Central memory CD8-positive, alpha-beta T cell (primary cell): ENCODE data around the gene CACNA1A.

ENCODE experiments used
- ATAC-seq: fragments of 150-1000 bp; cut with Tn5 transposase; replicated peaks from 2 replicates; pipeline ENCODE4 v1.10.0; 2022; ENCODE audit warnings: mild to moderate bottlenecking, moderate FRiP score, moderate number of reproducible peaks; ENCODE audit not compliant: poor library complexity, severe bottlenecking; ENCODE audit errors: extremely low read depth
- DNase-seq, 2 donors: peaks; one replicate each; pipeline ENCODE4 v3.0.0; 2021; ENCODE audit warnings: low spot score in 2 of 2
- H3K27ac Mint-ChIP-seq: one replicate; pipeline ENCODE4 v1.8.0; 2022; ENCODE audit warnings: low read depth, mild to moderate bottlenecking, moderate library complexity, mixed read lengths
- H3K27me3 Mint-ChIP-seq: one replicate; pipeline ENCODE4 v1.8.0; 2022; ENCODE audit warnings: mixed read lengths
- H3K36me3 Mint-ChIP-seq: one replicate; pipeline ENCODE4 v1.8.0; 2022; ENCODE audit warnings: mild to moderate bottlenecking, moderate library complexity, mixed read lengths; ENCODE audit not compliant: insufficient read depth
- H3K4me1 Mint-ChIP-seq: one replicate; pipeline ENCODE4 v1.8.0; 2022; ENCODE audit warnings: mixed read lengths
- H3K4me3 Mint-ChIP-seq: one replicate; pipeline ENCODE4 v1.8.0; 2022; ENCODE audit warnings: mild to moderate bottlenecking, moderate library complexity, mixed read lengths
- H3K9me3 Mint-ChIP-seq: one replicate; pipeline ENCODE4 v1.8.0; 2022; ENCODE audit warnings: mixed read lengths

The CACNA1A gene

GRCh38 chr19:13401388-13401787 is 104.9 kb downstream of the CACNA1A start:
- DNase-seq (no peak), ATAC-seq (no peak)
- no peak overlapping the region for H3K27ac Mint-ChIP-seq
- H3K36me3 Mint-ChIP-seq: no peaks in the 10 kb centered on the region
- no peaks in the 10 kb centered on the region for H3K4me1 Mint-ChIP-seq
- H3K9me3 Mint-ChIP-seq: no peaks in the 10 kb centered on the region
- peaks cover 44% of the 10 kb centered on the region for H3K27me3 Mint-ChIP-seq
- no peak overlapping the region for H3K4me3 Mint-ChIP-seq

- ATAC-seq (no peak), DNase-seq (no peak)
- H3K9me3 Mint-ChIP-seq: no peaks in the 10 kb centered on the region
- H3K4me3 Mint-ChIP-seq: no peak overlapping the region
- H3K36me3 Mint-ChIP-seq: no peaks in the 10 kb centered on the region
- no peak overlapping the region for H3K27ac Mint-ChIP-seq
- H3K27me3 Mint-ChIP-seq: peaks cover 53% of the 10 kb centered on the region
- no peaks in the 10 kb centered on the region for H3K4me1 Mint-ChIP-seq
These were observed 106.0 kb downstream of the CACNA1A start for GRCh38 chr19:13400296-13400695.

GRCh38 chr19:13399746-13400145 is 106.5 kb downstream of the CACNA1A start:
- no peaks in the 10 kb centered on the region for H3K36me3 Mint-ChIP-seq
- H3K4me1 Mint-ChIP-seq: no peaks in the 10 kb centered on the region
- no peak for ATAC-seq

GRCh38 chr19:13398780-13399726 is 107.2 kb downstream of the CACNA1A start:
- Mint-ChIP-seq H3K9me3 (no peaks in the 10 kb centered on the region), H3K27ac (no peak overlapping the region), H3K4me3 (no peak overlapping the region), H3K27me3 (peaks cover 63% of the 10 kb centered on the region), H3K36me3 (no peaks in the 10 kb centered on the region), H3K4me1 (no peaks in the 10 kb centered on the region)
- no peak for ATAC-seq
- no peak for DNase-seq

More at GRCh38 chr19:13399746-13400145, 106.5 kb downstream of the CACNA1A start:
- no peaks in the 10 kb centered on the region for H3K9me3 Mint-ChIP-seq
- no peak for DNase-seq
- peaks cover 56% of the 10 kb centered on the region for H3K27me3 Mint-ChIP-seq
- no peak overlapping the region for H3K4me3 Mint-ChIP-seq
- no peak overlapping the region for H3K27ac Mint-ChIP-seq

GRCh38 chr19:13398182-13398581 is 108.1 kb downstream of the CACNA1A start:
- no peak overlapping the region for H3K27ac Mint-ChIP-seq
- H3K4me3 Mint-ChIP-seq: no peak overlapping the region
- DNase-seq (no peak), ATAC-seq (no peak)
- H3K9me3 Mint-ChIP-seq: no peaks in the 10 kb centered on the region
- H3K4me1 Mint-ChIP-seq: no peaks in the 10 kb centered on the region
- peaks cover 68% of the 10 kb centered on the region for H3K27me3 Mint-ChIP-seq
- no peaks in the 10 kb centered on the region for H3K36me3 Mint-ChIP-seq

GRCh38 chr19:13396250-13397080 is 109.8 kb downstream of the CACNA1A start:
- H3K27me3 Mint-ChIP-seq: peaks cover 80% of the 10 kb centered on the region

GRCh38 chr19:13382633-13382938 is 123.7 kb downstream of the CACNA1A start:
- no peaks in the 10 kb centered on the region for H3K9me3 Mint-ChIP-seq
- no peak overlapping the region for H3K27ac Mint-ChIP-seq
- no peak for DNase-seq
- peaks cover 7% of the 10 kb centered on the region for H3K27me3 Mint-ChIP-seq
- no peaks in the 10 kb centered on the region for H3K36me3 Mint-ChIP-seq
- no peaks in the 10 kb centered on the region for H3K4me1 Mint-ChIP-seq
- H3K4me3 Mint-ChIP-seq: no peak overlapping the region
- no peak for ATAC-seq

More at GRCh38 chr19:13396250-13397080, 109.8 kb downstream of the CACNA1A start:
- DNase-seq (no peak), ATAC-seq (no peak)
- H3K27ac Mint-ChIP-seq: no peak overlapping the region
- no peaks in the 10 kb centered on the region for H3K9me3 Mint-ChIP-seq
- H3K4me1 Mint-ChIP-seq: no peaks in the 10 kb centered on the region
- H3K4me3 Mint-ChIP-seq: no peak overlapping the region
- H3K36me3 Mint-ChIP-seq: no peaks in the 10 kb centered on the region

- no peaks in the 10 kb centered on the region for H3K9me3 Mint-ChIP-seq
- no peak for DNase-seq
- no peak for ATAC-seq
- H3K36me3 Mint-ChIP-seq: no peaks in the 10 kb centered on the region
- no peak overlapping the region for H3K27ac Mint-ChIP-seq
- H3K4me3 Mint-ChIP-seq: no peak overlapping the region
- no peaks in the 10 kb centered on the region for H3K4me1 Mint-ChIP-seq
- H3K27me3 Mint-ChIP-seq: peaks cover 7% of the 10 kb centered on the region
These were observed 124.2 kb downstream of the CACNA1A start for GRCh38 chr19:13381827-13382632.

GRCh38 chr19:13376537-13376936 is 129.7 kb downstream of the CACNA1A start:
- DNase-seq (no peak), ATAC-seq (no peak)
- no peaks in the 10 kb centered on the region for H3K36me3 Mint-ChIP-seq
- no peaks in the 10 kb centered on the region for H3K9me3 Mint-ChIP-seq
- no peaks in the 10 kb centered on the region for H3K4me1 Mint-ChIP-seq
- H3K27me3 Mint-ChIP-seq: peaks cover 8% of the 10 kb centered on the region
- no peak overlapping the region for H3K27ac Mint-ChIP-seq
- H3K4me3 Mint-ChIP-seq: no peak overlapping the region

GRCh38 chr19:13373599-13373998 is 132.7 kb downstream of the CACNA1A start:
- ATAC-seq: no peak
- Mint-ChIP-seq H3K27ac (no peak overlapping the region), H3K4me1 (no peaks in the 10 kb centered on the region), H3K9me3 (no peaks in the 10 kb centered on the region), H3K36me3 (no peaks in the 10 kb centered on the region), H3K4me3 (no peak overlapping the region), H3K27me3 (peaks cover 8% of the 10 kb centered on the region)
- no peak for DNase-seq

- Mint-ChIP-seq H3K27me3 (peaks cover 8% of the 10 kb centered on the region), H3K9me3 (no peaks in the 10 kb centered on the region), H3K4me3 (no peak overlapping the region), H3K36me3 (no peaks in the 10 kb centered on the region), H3K27ac (no peak overlapping the region), H3K4me1 (no peaks in the 10 kb centered on the region)
- ATAC-seq (no peak), DNase-seq (no peak)
These were observed 135.3 kb downstream of the CACNA1A start for GRCh38 chr19:13370948-13371347.

- Mint-ChIP-seq H3K36me3 (no peaks in the 10 kb centered on the region), H3K27ac (no peak overlapping the region), H3K27me3 (peaks cover 7% of the 10 kb centered on the region), H3K4me3 (no peak overlapping the region), H3K4me1 (no peaks in the 10 kb centered on the region), H3K9me3 (no peaks in the 10 kb centered on the region)
- DNase-seq (no peak), ATAC-seq (no peak)
These were observed 139.6 kb downstream of the CACNA1A start for GRCh38 chr19:13366529-13367143.
